Measurements from ENCODE around the gene ZKSCAN5.

GRCh38 chr7:99498546-99498944 is 5.9 kb upstream of the ZKSCAN5 start:
- TF ChIP-seq REST (IDR thresholded peaks at IDR 0.05; ENCODE audit: insufficient read depth in 1 of 2, low read depth in 2 of 2, low read length in 2 of 2) (no peak), SIN3A (IDR thresholded peaks at IDR 0.05; ENCODE audit: borderline replicate concordance, insufficient read depth, low read length) (no peak), POLR2AphosphoS5 (IDR thresholded peaks at IDR 0.05; ENCODE audit: low read depth, low read length) (no peak)
